Raji (cell line): ENCODE data around the gene GPC1.

ENCODE experiments used
- POLR2A ChIP-seq: IDR thresholded peaks from 2 replicates; pipeline ENCODE4 v1.6.1; 2011; ENCODE audit warnings: low read depth, low read length, control low read depth; ENCODE audit not compliant: insufficient read depth

GPC1 gene

GRCh38 chr2:240458900-240459391 is 23.5 kb downstream of the GPC1 start:
- no peak for TF ChIP-seq POLR2A

- no peak for TF ChIP-seq POLR2A
Measured at GRCh38 chr2:240459401-240460252, 24.2 kb downstream of the GPC1 start.

GRCh38 chr2:240460253-240460711 is 24.8 kb downstream of the GPC1 start:
- TF ChIP-seq POLR2A: no peak

GRCh38 chr2:240460781-240461431 is 25.4 kb downstream of the GPC1 start:
- no peak for TF ChIP-seq POLR2A

GRCh38 chr2:240461471-240462072 is 26.1 kb downstream of the GPC1 start:
- TF ChIP-seq POLR2A: no peak

- TF ChIP-seq POLR2A: no peak
Measured at GRCh38 chr2:240462073-240462706, 26.7 kb downstream of the GPC1 start.

- TF ChIP-seq POLR2A: no peak
Measured at GRCh38 chr2:240462707-240463273, 27.3 kb downstream of the GPC1 start.

- TF ChIP-seq POLR2A: no peak
Measured at GRCh38 chr2:240463274-240463865, 27.9 kb downstream of the GPC1 start.

- TF ChIP-seq POLR2A: no peak
Measured at GRCh38 chr2:240463866-240464481, 28.5 kb downstream of the GPC1 start.

GRCh38 chr2:240464514-240465241 is 29.2 kb downstream of the GPC1 start:
- TF ChIP-seq POLR2A: no peak

- TF ChIP-seq POLR2A: no peak
Measured at GRCh38 chr2:240465268-240465764, 29.9 kb downstream of the GPC1 start.

GRCh38 chr2:240465765-240466578 is 30.5 kb downstream of the GPC1 start:
- no peak for TF ChIP-seq POLR2A
